Activated CD8-positive, alpha-beta memory T cell treated with anti-CD3 and anti-CD28 coated beads, Interleukin-2, amount 50 U/mL, for 1 hour (primary cell): ENCODE results near the gene ATXN1.
"Not testable (repeated sequence)": the region's sequence is repeated elsewhere in the genome, so short reads cannot be mapped to it uniquely, and the experiment has no call there.

ENCODE experiments used
- DNase-seq: peaks from one replicate; pipeline ENCODE4 v3.0.0-alpha.2; 2020; ENCODE audit errors: extremely low read depth

Gene ATXN1

GRCh38 chr6:16644540-16645250 lies 116.6 kb downstream of the ATXN1 start:
- DNase-seq = no peak

- DNase-seq = no peak
Measured at GRCh38 chr6:16639684-16640480, 121.4 kb downstream of the ATXN1 start.

GRCh38 chr6:16637635-16638034 lies 123.6 kb downstream of the ATXN1 start:
- DNase-seq = no peak

- no peak for DNase-seq
Measured at GRCh38 chr6:16635810-16636602, 125.3 kb downstream of the ATXN1 start.

DNA sequence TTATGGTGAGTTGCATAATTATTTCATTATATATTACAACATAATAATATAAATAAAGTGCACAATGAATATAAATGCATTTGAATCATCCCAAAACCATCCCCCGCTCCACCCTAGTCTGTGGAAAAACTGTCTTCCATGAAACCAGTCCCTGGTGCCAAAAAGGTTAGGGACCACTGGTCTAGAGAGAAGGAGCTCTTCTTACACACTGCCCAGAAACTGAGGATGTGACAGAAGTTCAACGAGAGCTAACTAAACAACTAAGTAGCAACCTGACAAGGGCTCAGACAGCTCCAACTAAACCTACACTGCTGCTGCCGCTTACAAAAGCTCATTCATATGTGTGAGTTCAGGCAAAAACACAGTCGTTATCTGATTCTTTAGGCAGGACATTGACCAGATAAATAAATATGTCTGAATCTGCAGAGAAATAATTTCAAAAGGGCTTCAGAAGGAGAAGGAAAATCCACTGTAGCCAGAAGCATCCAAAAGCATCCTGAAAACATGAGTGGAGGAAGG lies 125.9 kb downstream of the ATXN1 start:
- no peak for DNase-seq

DNA sequence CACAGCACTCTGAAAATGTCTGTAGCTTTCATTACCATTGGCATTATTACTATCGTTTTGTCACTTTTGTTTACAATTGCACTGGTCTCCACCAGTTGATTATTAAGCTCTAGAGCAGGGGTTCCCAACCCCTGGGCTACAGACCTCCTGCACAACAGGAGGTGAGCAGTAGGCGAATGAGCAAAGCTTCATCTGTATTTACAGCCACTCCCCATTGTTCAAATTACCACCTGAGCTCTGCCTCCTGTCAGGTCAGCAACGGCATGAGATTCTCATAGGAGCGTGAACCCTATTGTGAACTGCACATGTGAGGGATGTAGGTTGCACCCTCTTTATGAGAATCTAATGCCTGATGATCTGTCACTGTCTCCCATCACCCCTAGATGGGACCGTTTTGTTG lies 126.4 kb downstream of the ATXN1 start:
- DNase-seq = no peak

DNA sequence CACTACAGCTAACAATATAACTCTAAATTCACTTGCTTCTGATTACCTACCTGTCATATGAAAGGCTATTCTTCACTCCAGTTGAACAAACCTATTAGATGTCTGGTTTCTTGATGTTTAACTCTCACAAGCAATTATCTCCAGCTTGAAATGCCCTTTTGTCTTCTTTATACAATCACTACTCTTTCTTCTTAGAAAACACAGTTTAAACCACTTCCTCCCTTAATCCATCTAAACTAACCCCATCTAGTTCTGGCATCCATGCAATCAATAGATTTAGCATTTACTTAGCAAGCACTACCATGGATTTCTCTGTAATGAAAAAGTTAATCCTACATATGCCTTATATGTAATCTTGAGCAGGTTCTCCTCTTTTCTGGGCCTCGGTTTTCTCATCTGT lies 127.3 kb downstream of the ATXN1 start:
- no peak for DNase-seq

GRCh38 chr6:16633465-16633864 lies 127.8 kb downstream of the ATXN1 start:
- DNase-seq = no peak

DNA sequence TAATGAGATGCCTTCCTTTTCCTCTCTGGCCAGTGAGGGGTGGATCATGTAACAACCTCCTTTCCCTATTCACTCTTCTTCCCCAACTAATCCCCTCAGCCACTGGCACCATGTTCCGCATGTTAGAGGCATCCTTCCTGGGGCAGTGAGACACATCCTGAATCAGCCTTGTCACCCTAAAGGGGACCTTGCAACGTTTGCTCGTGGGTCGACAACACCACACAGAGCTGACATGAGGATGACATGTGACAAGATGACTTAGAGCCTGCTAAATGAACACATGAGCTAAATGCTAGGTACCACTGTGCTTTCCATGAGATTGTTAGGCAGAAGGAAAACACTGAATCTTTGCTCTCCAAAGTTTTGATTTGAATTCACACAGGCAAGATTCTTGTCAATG lies 129.2 kb downstream of the ATXN1 start:
- no peak for DNase-seq

- no peak for DNase-seq
Measured at GRCh38 chr6:16630026-16630643, 131.1 kb downstream of the ATXN1 start.

GRCh38 chr6:16628580-16628979 lies 132.7 kb downstream of the ATXN1 start:
- not testable (repeated sequence) for DNase-seq

DNA sequence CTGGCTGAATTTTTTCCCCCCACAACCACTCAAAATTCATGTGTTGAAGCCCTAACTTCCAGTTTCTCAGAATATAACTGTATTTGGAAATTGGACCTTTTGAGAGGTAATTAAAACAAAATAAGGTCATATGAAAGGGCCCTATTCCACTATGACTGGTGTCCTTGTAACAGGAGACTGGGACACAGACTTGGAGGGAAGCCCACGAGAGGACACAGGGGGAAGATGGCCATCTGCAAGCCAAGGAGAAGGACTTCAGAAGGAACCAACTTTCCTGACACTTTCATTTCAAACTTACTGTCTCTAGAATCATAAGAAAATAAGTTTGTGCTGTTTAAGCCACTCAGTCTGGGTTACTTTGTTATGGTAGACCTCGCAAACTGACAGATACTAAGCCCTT lies 134.6 kb downstream of the ATXN1 start:
- DNase-seq = no peak

DNA sequence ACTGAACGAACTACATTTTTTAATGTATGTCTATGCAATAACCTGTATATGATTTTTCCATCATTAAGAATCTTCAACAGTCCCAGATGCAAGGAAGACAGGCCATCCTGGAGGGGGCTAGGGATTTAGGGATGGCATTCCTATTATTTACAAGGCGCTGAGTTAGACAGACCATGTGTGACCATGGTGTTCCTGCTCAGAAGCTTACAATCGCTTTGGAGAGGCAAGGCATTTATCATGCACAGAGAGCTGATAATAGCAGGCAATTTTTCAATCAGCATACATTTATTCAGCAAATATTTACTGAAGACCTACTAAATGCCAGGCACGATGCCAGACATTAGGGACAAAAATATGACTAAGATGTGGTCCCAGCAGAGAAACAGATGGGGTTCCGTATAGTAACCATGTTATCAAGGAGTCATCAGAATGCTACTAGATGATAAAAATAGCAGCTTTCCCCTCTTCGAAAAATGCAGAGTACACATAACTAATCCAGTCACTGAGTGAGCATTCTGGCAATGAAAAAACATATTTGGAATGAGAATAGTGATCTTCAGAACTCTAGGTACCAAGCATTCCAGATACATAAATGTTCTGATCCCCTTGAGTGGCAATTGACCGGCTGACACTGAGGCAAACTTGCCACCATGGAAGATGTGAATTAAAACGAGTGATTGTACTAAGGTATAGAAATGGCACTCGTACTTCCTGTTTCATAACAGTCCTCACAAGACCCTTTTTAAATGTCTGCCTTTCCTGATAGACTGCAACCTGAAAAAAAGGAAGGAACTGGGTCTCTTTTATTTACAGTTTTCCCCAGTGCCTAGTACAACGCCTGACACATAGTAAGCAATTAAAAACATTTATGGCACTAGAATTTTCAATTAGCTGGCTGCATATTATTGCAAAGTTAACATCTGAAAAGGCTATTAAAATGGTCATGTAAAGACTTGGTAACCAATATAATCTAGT lies 135.7 kb downstream of the ATXN1 start:
- DNase-seq = no peak

DNA sequence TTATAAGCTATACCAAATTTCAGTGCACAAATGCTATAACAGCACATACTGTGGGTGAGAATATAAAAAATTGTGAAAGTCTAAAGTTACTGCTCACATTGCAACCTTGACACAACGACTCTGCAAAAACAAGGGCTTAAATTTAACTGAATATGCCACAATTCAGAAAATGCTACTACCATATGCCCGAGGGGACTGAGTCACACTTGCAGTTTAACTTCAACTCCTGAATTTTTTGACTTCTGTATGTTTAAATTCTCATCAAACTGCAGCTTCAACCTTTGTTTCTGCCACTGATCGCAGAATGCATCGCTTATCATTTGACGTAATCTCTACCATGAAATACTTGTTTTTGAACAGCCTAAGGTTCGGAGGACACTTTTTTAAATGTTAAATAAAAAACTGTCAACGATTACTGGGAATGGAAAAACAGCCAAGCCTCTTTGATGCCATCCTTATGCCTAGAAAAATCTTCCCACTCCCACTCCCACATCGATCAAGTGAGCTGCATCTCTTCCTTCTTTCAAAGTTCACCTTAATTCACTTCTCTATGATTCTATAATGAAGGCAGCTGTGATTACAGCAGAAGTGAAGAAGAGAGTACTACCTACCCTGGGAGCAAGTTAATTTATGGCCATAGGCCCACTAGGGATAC lies 136.5 kb downstream of the ATXN1 start:
- no peak for DNase-seq

- no peak for DNase-seq
Measured at GRCh38 chr6:16623731-16624130, 137.5 kb downstream of the ATXN1 start.

GRCh38 chr6:16623029-16623653 lies 138.1 kb downstream of the ATXN1 start:
- DNase-seq = no peak

- no peak for DNase-seq
Measured at GRCh38 chr6:16622193-16622592, 139.1 kb downstream of the ATXN1 start.

DNA sequence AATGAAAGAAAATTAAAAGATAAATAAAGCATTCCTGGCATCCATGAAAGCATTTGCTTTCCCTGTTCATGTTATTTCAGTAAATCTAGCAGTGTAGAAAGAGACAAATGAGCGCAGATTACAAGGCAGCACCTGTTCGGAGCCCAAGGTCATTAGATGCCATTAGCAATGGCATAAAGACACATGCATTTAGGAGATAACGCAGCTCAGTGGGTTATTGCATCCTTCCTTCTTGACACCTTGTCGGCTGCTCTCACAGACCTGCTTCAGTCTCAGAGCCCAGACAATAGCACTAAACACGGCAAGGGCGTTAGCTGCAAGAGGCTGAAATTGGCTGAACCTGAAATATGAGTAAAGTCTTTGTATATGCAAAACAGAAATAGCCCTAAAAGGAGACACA lies 140.3 kb downstream of the ATXN1 start:
- no peak for DNase-seq

DNA sequence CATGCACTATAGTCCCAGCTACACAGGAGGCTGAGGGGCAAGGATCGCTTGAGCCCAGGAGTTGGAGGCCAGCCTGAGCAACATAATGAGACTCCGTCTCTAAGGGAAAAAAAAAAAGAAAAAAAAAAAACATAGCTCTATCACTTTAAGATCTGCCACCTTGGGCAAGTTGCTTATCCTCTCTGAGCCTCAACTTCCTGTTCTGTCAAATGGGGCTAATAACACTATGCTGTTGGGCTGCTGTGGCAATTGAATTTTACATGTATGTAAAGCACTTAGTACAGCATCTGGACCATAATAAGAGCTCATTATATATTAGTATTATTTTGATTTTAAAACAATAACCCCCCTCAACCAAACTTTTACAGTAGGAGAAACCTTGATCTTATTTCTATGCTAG lies 141.5 kb downstream of the ATXN1 start:
- DNase-seq = no peak

GRCh38 chr6:16618962-16619361 lies 142.3 kb downstream of the ATXN1 start:
- no peak for DNase-seq
